ENCODE data around the gene GPR39. TPM values are rescaled to one million over a fixed set of nuclear protein-coding genes. Genes with fewer than 3 reads are reported as not detected.

GPR39 gene
- total RNA-seq, 2 experiments from 2014 or later, result 0.13 TPM; not detected in 1

DNA sequence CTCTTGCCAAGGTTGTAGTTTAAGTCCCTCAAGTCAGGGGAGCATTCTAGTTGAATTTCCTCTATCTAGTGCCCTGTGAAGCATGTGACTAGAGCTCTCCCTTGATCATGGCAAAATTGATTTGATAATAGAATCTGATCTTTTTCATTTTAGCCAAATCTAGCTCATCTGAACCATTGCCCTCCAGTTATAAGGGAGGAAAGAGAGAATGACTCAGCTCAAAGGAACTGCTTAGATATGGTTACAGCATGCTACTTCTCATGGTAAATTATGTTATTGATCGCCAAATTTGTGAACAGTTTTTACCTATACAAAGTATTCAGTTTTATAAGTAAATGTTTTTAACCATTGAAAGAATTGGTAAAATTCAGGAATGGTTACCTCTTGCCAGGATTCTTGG, 100.8 kb downstream of the GPR39 start:
- H3K9me2 ChIP-seq (ENCODE audit: insufficient read depth, low read length), result no peaks in the 10 kb centered on the region
- H3K4me2 ChIP-seq (ENCODE audit: low read length), result no peak overlapping the region
- H2AFZ ChIP-seq (ENCODE audit: low read length), result no peak overlapping the region
- H3K27ac ChIP-seq (ENCODE audit: low read depth, low read length, poor library complexity, severe bottlenecking), result no peak overlapping the region
- no peak for DNase-seq (ENCODE audit: low spot score)
- POLR2A ChIA-PET, result interaction anchor here (1.4 kb wide), 1 partner anchor 10 kb away, joined by 3 read pairs; no protein-coding TSS in a partner anchor
- CTCF ChIA-PET (ENCODE audit: unreplicated experiment), result no interaction called here
- H3K4me1 ChIP-seq (ENCODE audit: insufficient read depth, low read length, poor library complexity, severe bottlenecking), result no peaks in the 10 kb centered on the region
- TF ChIP-seq, protein P1, sequence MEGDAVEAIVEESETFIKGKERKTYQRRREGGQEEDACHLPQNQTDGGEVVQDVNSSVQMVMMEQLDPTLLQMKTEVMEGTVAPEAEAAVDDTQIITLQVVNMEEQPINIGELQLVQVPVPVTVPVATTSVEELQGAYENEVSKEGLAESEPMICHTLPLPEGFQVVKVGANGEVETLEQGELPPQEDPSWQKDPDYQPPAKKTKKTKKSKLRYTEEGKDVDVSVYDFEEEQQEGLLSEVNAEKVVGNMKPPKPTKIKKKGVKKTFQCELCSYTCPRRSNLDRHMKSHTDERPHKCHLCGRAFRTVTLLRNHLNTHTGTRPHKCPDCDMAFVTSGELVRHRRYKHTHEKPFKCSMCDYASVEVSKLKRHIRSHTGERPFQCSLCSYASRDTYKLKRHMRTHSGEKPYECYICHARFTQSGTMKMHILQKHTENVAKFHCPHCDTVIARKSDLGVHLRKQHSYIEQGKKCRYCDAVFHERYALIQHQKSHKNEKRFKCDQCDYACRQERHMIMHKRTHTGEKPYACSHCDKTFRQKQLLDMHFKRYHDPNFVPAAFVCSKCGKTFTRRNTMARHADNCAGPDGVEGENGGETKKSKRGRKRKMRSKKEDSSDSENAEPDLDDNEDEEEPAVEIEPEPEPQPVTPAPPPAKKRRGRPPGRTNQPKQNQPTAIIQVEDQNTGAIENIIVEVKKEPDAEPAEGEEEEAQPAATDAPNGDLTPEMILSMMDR (conservative IDR thresholded peaks at IDR 0.05; ENCODE audit: low read length), result no peak
- TF ChIP-seq EZH2phosphoT487 (IDR thresholded peaks at IDR 0.05; ENCODE audit: borderline replicate concordance, low read depth, low read length), result no peak
- no peaks in the 10 kb centered on the region for H3K36me3 ChIP-seq (ENCODE audit: insufficient read depth, low read length)
- no peak overlapping the region for H3K4me3 ChIP-seq (ENCODE audit: low read depth, low read length, poor library complexity, severe bottlenecking)
- no peaks in the 10 kb centered on the region for H3K79me2 ChIP-seq (ENCODE audit: insufficient read depth, low read depth, low read length)
- no peaks in the 10 kb centered on the region for H4K20me1 ChIP-seq (ENCODE audit: insufficient read depth, low read length)
- no peaks in the 10 kb centered on the region for H3K9me3 ChIP-seq (ENCODE audit: low read length)
- BruUV-seq (replicated peaks), result no TSS peak
- intact Hi-C loops (cut with micrococcal nuclease; ENCODE audit: unreplicated experiment), result no loop called here

DNA sequence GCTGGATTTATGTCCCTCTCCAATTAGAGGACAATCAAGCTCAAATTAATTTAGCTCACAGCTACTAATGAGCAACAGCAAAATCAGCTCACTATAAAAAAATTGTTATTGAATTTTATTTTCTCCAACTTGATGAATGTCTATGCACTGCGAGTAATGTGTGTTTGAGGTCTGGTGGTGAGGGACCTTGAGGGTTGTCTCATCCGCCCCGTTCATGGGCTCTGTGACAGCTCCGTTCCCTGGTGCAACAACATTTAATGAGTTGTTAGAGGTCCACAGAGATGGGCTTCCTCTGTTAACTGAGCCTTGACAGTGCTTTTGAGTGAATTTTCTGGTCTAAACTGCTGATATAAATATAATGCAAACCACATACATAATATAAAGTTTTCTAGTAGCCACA, 101.7 kb downstream of the GPR39 start:
- BruUV-seq (replicated peaks), result no TSS peak
- no peak for DNase-seq (ENCODE audit: low spot score)
- TF ChIP-seq, protein P1 (conservative IDR thresholded peaks at IDR 0.05; ENCODE audit: low read length), result no peak
- no peak for TF ChIP-seq EZH2phosphoT487 (IDR thresholded peaks at IDR 0.05; ENCODE audit: borderline replicate concordance, low read depth, low read length)
- intact Hi-C loops (cut with micrococcal nuclease; ENCODE audit: unreplicated experiment), result no loop called here
- H3K9me2 ChIP-seq (ENCODE audit: insufficient read depth, low read length), result no peaks in the 10 kb centered on the region
- H3K4me1 ChIP-seq (ENCODE audit: insufficient read depth, low read length, poor library complexity, severe bottlenecking), result no peaks in the 10 kb centered on the region
- H3K9me3 ChIP-seq (ENCODE audit: low read length), result no peaks in the 10 kb centered on the region
- H3K4me2 ChIP-seq (ENCODE audit: low read length), result no peak overlapping the region
- H4K20me1 ChIP-seq (ENCODE audit: insufficient read depth, low read length), result no peaks in the 10 kb centered on the region
- POLR2A ChIA-PET, result interaction anchor here (0.9 to 1.4 kb wide), 2 partner anchors 10 to 13 kb away, joined by 3 to 4 read pairs; no protein-coding TSS in a partner anchor
- H3K79me2 ChIP-seq (ENCODE audit: insufficient read depth, low read depth, low read length), result no peaks in the 10 kb centered on the region
- H3K36me3 ChIP-seq (ENCODE audit: insufficient read depth, low read length), result no peaks in the 10 kb centered on the region
- H3K27ac ChIP-seq (ENCODE audit: low read depth, low read length, poor library complexity, severe bottlenecking), result no peak overlapping the region
- H2AFZ ChIP-seq (ENCODE audit: low read length), result no peak overlapping the region
- H3K4me3 ChIP-seq (ENCODE audit: low read depth, low read length, poor library complexity, severe bottlenecking), result no peak overlapping the region
- CTCF ChIA-PET (ENCODE audit: unreplicated experiment), result no interaction called here

DNA sequence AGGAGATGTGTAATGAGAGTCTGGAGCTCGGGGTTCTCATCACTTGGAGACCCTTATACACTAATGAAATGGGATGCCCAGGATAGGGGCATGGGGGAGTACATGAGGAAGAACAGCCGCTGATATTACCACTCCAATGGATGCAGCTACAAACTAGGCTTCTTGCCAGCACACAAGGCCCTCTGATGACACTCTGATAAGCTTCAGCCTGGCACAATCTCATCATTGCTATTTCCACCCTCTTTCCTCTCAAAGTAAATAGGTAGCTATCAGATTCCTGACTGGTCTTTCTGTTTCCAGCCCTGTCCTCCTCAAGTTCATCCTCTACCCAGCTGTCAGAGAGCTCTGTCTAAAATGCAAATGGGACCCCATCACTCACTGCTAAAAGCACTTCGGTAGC, 103.0 kb downstream of the GPR39 start:
- Histone ChIP-seq H3K4me2 (ENCODE audit: low read length) (no peak overlapping the region), H3K4me1 (ENCODE audit: insufficient read depth, low read length, poor library complexity, severe bottlenecking) (no peaks in the 10 kb centered on the region), H2AFZ (ENCODE audit: low read length) (no peak overlapping the region), H4K20me1 (ENCODE audit: insufficient read depth, low read length) (no peaks in the 10 kb centered on the region), H3K79me2 (ENCODE audit: insufficient read depth, low read depth, low read length) (no peaks in the 10 kb centered on the region), H3K9me3 (ENCODE audit: low read length) (no peaks in the 10 kb centered on the region), H3K27ac (ENCODE audit: low read depth, low read length, poor library complexity, severe bottlenecking) (no peak overlapping the region), H3K4me3 (ENCODE audit: low read depth, low read length, poor library complexity, severe bottlenecking) (no peak overlapping the region), H3K9me2 (ENCODE audit: insufficient read depth, low read length) (no peaks in the 10 kb centered on the region), H3K36me3 (ENCODE audit: insufficient read depth, low read length) (no peaks in the 10 kb centered on the region)
- POLR2A ChIA-PET, result interaction anchor here (0.6 kb wide), 1 partner anchor 147 kb away, joined by 3 read pairs; no protein-coding TSS in a partner anchor
- intact Hi-C loops (cut with micrococcal nuclease; ENCODE audit: unreplicated experiment), result no loop called here
- BruUV-seq (replicated peaks), result no TSS peak
- CTCF ChIA-PET (ENCODE audit: unreplicated experiment), result no interaction called here
- TF ChIP-seq, protein P1 (conservative IDR thresholded peaks at IDR 0.05; ENCODE audit: low read length), result no peak
- TF ChIP-seq EZH2phosphoT487 (IDR thresholded peaks at IDR 0.05; ENCODE audit: borderline replicate concordance, low read depth, low read length), result no peak
- DNase-seq (ENCODE audit: low spot score), result no peak
